Mammary epithelial cell (primary cell): ENCODE results near the gene KLHL41.

Experiments used
- EZH2 ChIP-seq: IDR thresholded peaks from 2 replicates; pipeline ENCODE4 v1.6.1; 2012; ENCODE audit warnings: low read length, inconsistent platforms, borderline replicate concordance
- TF ChIP-seq, protein P1 (sequence below), 2 donors: IDR thresholded peaks in 1 of 2; conservative IDR thresholded peaks in 1 of 2; 2 replicates each; pipeline ENCODE4 v1.5.1; 2011 to 2012; ENCODE audit warnings: inconsistent platforms in 2 of 2, low read length in 2 of 2, mild to moderate bottlenecking in 2 of 2, control low read depth in 1 of 2, low read depth in 1 of 2; ENCODE audit not compliant: insufficient read depth in 1 of 2; ENCODE audit errors: extremely low read depth in 1 of 2

DNA sequence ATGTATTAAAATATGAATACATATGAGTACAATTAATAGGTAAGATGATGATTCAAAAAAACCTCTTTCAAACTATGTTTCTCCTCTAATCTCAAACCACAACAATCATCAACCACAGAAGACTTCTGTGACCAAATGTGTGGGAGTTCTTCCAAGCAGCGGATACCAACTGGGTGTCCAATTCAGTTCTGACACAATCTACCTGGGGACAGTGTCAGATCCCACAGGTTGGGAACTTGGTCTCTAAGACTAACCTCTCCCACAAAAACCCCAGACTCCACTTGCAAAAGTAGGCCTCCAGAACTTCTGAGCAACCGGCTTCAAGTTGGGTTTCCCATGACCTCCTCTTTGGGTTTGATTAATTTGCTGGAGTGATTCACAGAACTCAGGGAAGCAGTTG lies 37.3 kb downstream of the KLHL41 start:
- TF ChIP-seq, protein P1, sequence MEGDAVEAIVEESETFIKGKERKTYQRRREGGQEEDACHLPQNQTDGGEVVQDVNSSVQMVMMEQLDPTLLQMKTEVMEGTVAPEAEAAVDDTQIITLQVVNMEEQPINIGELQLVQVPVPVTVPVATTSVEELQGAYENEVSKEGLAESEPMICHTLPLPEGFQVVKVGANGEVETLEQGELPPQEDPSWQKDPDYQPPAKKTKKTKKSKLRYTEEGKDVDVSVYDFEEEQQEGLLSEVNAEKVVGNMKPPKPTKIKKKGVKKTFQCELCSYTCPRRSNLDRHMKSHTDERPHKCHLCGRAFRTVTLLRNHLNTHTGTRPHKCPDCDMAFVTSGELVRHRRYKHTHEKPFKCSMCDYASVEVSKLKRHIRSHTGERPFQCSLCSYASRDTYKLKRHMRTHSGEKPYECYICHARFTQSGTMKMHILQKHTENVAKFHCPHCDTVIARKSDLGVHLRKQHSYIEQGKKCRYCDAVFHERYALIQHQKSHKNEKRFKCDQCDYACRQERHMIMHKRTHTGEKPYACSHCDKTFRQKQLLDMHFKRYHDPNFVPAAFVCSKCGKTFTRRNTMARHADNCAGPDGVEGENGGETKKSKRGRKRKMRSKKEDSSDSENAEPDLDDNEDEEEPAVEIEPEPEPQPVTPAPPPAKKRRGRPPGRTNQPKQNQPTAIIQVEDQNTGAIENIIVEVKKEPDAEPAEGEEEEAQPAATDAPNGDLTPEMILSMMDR (conservative IDR thresholded peaks at IDR 0.05 in 1 of 2, IDR thresholded peaks at IDR 0.05 in 1 of 2; ENCODE audit: extremely low read depth in 1 of 2, insufficient read depth in 1 of 2, low read depth in 1 of 2, low read length in 2 of 2): no peak
- no peak for TF ChIP-seq EZH2
